Measurements from ENCODE around the gene FRY.
A peak's percentile ranks its signal among the peaks of the same experiment; 100 is the strongest.
"Not testable (repeated sequence)": the region's sequence is repeated elsewhere in the genome, so short reads cannot be mapped to it uniquely, and the experiment has no call there.

FRY gene

DNA sequence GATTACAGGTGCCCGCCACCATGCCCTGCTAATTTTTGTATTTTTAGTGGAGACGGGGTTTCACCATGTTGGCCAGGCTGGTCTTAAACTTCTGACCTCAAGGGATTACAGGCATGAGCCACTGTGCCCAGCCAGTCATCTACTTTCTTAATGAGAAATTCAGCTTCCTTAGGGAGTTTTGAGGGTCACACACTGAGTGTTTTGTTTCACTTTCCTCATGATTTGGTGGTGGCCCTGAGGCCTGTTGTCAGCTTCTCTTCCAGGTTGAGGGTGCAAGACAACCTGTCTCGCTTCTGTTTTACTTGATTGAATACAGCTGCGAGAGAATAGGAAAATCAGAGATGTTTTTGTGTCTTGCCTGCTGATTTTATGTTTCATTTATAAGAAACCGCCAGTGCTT, 9.9 kb downstream of the FRY start:
- DNase-seq (ENCODE audit: low spot score), result peak; percentile 13

- no peak for DNase-seq (ENCODE audit: low spot score)
These were observed 11.0 kb downstream of the FRY start for GRCh38 chr13:32042551-32042950.

DNA sequence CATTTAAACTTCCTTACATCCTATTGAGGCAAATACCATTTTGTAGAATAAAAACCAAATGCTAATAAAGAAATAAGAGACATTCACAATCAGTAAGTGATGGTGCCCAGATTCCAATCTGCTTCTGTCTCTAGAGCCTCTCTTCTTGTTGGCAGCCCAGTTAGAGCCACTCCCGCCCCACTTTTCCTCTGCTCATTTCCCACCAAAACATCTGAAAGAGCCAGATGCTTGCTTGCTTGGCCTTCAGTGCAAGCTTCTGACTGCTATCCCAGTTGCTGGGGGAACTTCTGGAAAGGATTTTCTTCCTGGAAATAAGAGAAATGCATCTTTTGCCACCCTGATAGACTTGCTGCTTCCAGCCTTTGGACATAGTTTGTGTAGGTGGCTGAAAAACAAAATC, 12.9 kb downstream of the FRY start:
- no peak for DNase-seq (ENCODE audit: low spot score)

DNA sequence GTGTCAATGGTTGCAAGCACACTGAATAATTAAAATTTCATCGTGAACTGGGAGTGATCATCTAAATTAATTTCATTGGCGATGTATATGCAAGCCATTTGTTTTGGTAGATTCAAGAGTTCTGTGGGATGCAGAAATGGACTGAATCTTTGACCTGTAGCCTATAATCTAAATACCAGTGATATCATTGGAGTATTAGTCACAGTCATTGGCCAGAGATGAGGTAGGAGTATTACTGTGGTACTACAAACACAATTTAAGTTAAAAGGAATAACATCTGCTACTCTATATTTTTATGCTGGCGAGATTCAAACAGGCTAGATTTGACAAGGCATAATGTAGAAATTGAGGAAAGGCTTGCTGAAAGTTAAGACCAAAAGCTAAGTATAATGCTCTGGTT, 14.0 kb downstream of the FRY start:
- no peak for DNase-seq (ENCODE audit: low spot score)

DNA sequence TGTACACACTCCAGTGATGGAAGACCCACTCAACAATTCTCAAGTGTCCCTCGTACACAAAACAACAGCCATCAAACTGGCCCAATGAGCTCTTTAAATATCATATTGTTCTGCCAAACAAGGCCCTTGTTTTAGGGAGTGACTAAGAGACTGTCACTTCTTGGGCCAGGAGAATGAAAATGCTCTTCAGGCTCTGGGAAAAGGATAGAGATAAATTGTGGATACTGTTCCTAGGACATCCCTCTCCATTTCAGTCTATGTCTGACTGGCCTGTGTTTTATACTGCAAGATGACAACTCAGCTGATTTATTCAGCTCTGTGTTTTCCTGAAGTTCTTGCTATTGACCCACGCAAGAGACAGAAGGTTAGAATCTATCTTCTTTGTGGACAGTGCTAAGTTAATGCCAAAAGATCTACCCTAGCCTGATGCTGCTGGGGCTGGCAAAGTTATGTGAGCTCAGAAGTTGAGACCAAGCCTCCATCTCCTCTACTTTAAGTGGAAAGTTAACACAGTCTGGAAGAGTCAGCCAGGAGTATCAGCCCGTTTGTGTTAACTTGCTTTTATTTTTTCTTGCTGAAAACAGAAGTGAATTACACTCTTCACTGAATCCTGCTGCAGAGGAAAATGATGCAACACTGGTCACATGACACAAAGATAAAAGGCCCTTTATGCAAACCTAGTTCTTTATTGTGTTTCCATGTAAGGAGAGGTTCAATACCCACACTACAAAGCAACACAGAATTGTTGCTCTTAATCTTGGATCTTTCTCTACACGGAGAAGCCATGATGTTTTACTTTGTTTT, 14.6 kb downstream of the FRY start:
- no peak for DNase-seq (ENCODE audit: low spot score)

- DNase-seq (ENCODE audit: low spot score), result no peak
These were observed 15.5 kb downstream of the FRY start for GRCh38 chr13:32047088-32047487.

- DNase-seq (ENCODE audit: low spot score), result no peak
These were observed 16.2 kb downstream of the FRY start for GRCh38 chr13:32047793-32048192.

GRCh38 chr13:32048816-32049215, 17.2 kb downstream of the FRY start:
- no peak for DNase-seq (ENCODE audit: low spot score)

GRCh38 chr13:32051156-32051555, 19.6 kb downstream of the FRY start:
- no peak for DNase-seq (ENCODE audit: low spot score)

GRCh38 chr13:32056316-32056715, 24.7 kb downstream of the FRY start:
- DNase-seq (ENCODE audit: low spot score), result no peak

DNA sequence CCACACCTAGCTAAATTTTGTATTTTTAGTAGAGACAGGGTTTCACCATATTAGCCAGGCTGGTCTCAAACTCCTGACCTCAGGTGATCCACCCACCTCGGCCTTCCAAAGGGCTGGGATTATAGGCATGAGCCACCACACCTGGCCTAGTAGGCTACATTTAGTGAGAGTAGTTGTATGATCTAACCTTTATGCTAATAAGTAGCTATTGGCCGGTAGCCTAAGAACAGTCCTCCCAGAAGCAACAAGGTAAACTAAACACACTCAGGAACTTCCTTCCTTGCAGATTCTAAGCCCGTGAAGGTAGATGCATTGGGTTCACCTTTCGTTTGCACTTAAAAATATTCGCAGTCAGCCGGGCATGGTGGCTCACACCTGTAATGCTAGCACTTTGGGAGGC, 25.8 kb downstream of the FRY start:
- DNase-seq (ENCODE audit: low spot score), result not testable (repeated sequence)

GRCh38 chr13:32059511-32059984, 28.0 kb downstream of the FRY start:
- no peak for DNase-seq (ENCODE audit: low spot score)

- no peak for DNase-seq (ENCODE audit: low spot score)
These were observed 28.9 kb downstream of the FRY start for GRCh38 chr13:32060401-32060878.

GRCh38 chr13:32063619-32064233, 32.2 kb downstream of the FRY start:
- no peak for DNase-seq (ENCODE audit: low spot score)

GRCh38 chr13:32067149-32067961, 35.8 kb downstream of the FRY start:
- no peak for DNase-seq (ENCODE audit: low spot score)

- no peak for DNase-seq (ENCODE audit: low spot score)
These were observed 36.7 kb downstream of the FRY start for GRCh38 chr13:32068255-32068654.

- DNase-seq (ENCODE audit: low spot score), result no peak
These were observed 41.7 kb downstream of the FRY start for GRCh38 chr13:32073180-32073864.

- DNase-seq (ENCODE audit: low spot score), result no peak
These were observed 43.7 kb downstream of the FRY start for GRCh38 chr13:32075170-32075851.

DNA sequence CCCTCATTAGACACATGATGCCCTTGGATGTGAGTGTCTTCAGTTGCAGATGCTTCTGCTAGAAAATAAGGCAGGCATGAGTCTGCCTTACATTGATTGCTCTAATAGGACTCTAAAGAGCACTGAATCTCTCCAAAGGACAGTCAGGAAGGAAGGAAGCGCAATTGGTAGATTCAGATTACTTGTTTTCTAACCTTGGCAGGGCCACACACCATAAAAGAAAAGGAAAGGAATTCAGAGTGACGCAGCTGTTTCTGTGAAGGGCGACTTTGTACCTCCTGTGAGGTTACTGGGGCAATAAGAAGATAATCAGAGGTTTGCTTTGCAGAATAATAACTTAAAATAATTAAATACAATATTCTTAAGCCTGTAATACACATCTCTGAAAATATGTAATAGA, 48.0 kb downstream of the FRY start:
- DNase-seq (ENCODE audit: low spot score), result no peak

DNA sequence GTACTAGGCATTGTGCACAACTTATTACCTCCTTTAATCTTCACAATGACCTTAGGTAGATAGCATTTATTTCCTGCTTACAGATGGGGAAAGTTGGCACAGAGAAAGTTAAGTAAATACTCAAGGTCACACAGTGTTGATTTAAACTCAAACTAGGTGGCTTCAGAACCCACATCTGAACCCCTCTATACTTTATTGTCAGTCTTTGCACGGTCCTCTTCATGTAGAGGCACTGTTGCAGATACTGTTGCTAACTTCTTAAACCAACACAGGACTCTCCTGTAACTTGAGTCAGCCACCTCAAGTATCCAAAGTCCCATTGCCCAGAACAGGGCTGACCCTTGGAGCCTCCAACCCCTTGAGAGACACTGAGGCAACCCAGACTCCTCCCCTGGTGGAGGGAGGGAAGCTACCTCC, 48.8 kb downstream of the FRY start:
- no peak for DNase-seq (ENCODE audit: low spot score)

DNA sequence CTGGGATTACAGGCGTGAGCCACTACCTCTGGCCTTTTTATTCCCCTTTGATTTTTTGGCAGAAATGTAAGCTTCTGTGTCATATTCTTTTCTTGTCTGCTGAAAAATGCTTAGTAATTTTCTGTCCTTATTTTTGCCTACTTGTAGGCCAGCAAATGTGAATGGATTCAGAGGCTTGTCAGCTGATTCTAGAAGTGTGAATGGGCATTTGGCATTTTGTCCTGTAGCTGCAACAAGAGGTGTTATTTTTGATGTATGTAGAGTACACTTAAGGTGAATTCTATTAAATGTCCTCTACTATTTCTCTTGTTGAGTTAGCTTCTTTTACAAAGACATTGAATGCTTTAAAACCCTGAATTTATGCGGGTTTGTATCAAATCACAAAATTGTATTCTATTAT, 50.0 kb downstream of the FRY start:
- no peak for DNase-seq (ENCODE audit: low spot score)

All from germinal center (tissue), 1 donor.